ENCODE measurements around the gene OBSL1. TPM values are rescaled to one million over a fixed set of nuclear protein-coding genes. Genes with fewer than 3 reads are reported as not detected.

The OBSL1 gene
- total RNA-seq, 1 donor = 0.52 TPM

GRCh38 chr2:219539926-219540678 lies 31.2 kb downstream of the OBSL1 start:
- H3K4me3 ChIP-seq (ENCODE audit: low read length) = no peak overlapping the region
- peaks cover 21% of the 10 kb centered on the region for H3K27me3 ChIP-seq (ENCODE audit: insufficient read depth, low read length)
- peaks cover 32% of the 10 kb centered on the region for H3K4me1 ChIP-seq (ENCODE audit: insufficient read depth, low read length)
- no peaks in the 10 kb centered on the region for H3K9me3 ChIP-seq (ENCODE audit: low read depth, low read length)

GRCh38 chr2:219538956-219539788 lies 32.2 kb downstream of the OBSL1 start:
- Histone ChIP-seq H3K27me3 (ENCODE audit: insufficient read depth, low read length) (peaks cover 13% of the 10 kb centered on the region), H3K4me3 (ENCODE audit: low read length) (no peak overlapping the region), H3K4me1 (ENCODE audit: insufficient read depth, low read length) (peaks cover 28% of the 10 kb centered on the region), H3K9me3 (ENCODE audit: low read depth, low read length) (no peaks in the 10 kb centered on the region)

GRCh38 chr2:219538504-219538951 lies 32.8 kb downstream of the OBSL1 start:
- Histone ChIP-seq H3K27me3 (ENCODE audit: insufficient read depth, low read length) (peaks cover 12% of the 10 kb centered on the region), H3K4me1 (ENCODE audit: insufficient read depth, low read length) (peaks cover 22% of the 10 kb centered on the region), H3K4me3 (ENCODE audit: low read length) (no peak overlapping the region), H3K9me3 (ENCODE audit: low read depth, low read length) (no peaks in the 10 kb centered on the region)

- Histone ChIP-seq H3K4me1 (ENCODE audit: insufficient read depth, low read length) (peaks cover 16% of the 10 kb centered on the region), H3K4me3 (ENCODE audit: low read length) (no peak overlapping the region), H3K9me3 (ENCODE audit: low read depth, low read length) (no peaks in the 10 kb centered on the region), H3K27me3 (ENCODE audit: insufficient read depth, low read length) (peaks cover 11% of the 10 kb centered on the region)
Measured at GRCh38 chr2:219537657-219538488, 33.5 kb downstream of the OBSL1 start.

- H3K9me3 ChIP-seq (ENCODE audit: low read depth, low read length) = no peaks in the 10 kb centered on the region
- peaks cover 6% of the 10 kb centered on the region for H3K4me1 ChIP-seq (ENCODE audit: insufficient read depth, low read length)
Measured at GRCh38 chr2:219536967-219537366, 34.4 kb downstream of the OBSL1 start.

GRCh38 chr2:219536425-219536824 lies 34.9 kb downstream of the OBSL1 start:
- H3K4me1 ChIP-seq (ENCODE audit: insufficient read depth, low read length) = peaks cover 1% of the 10 kb centered on the region
- no peaks in the 10 kb centered on the region for H3K9me3 ChIP-seq (ENCODE audit: low read depth, low read length)
- no peaks in the 10 kb centered on the region for H3K27me3 ChIP-seq (ENCODE audit: insufficient read depth, low read length)
- H3K4me3 ChIP-seq (ENCODE audit: low read length) = no peak overlapping the region

More at GRCh38 chr2:219536967-219537366, 34.4 kb downstream of the OBSL1 start:
- H3K4me3 ChIP-seq (ENCODE audit: low read length) = no peak overlapping the region
- H3K27me3 ChIP-seq (ENCODE audit: insufficient read depth, low read length) = peaks cover 2% of the 10 kb centered on the region

GRCh38 chr2:219533930-219534661 lies 37.2 kb downstream of the OBSL1 start:
- no peaks in the 10 kb centered on the region for H3K9me3 ChIP-seq (ENCODE audit: low read depth, low read length)
- peaks cover 14% of the 10 kb centered on the region for H3K27me3 ChIP-seq (ENCODE audit: insufficient read depth, low read length)
- no peak overlapping the region for H3K4me3 ChIP-seq (ENCODE audit: low read length)
- no peaks in the 10 kb centered on the region for H3K4me1 ChIP-seq (ENCODE audit: insufficient read depth, low read length)

- Histone ChIP-seq H3K9me3 (ENCODE audit: low read depth, low read length) (no peaks in the 10 kb centered on the region), H3K27me3 (ENCODE audit: insufficient read depth, low read length) (peaks cover 21% of the 10 kb centered on the region), H3K4me1 (ENCODE audit: insufficient read depth, low read length) (no peaks in the 10 kb centered on the region), H3K4me3 (ENCODE audit: low read length) (no peak overlapping the region)
Measured at GRCh38 chr2:219532378-219532649, 39.0 kb downstream of the OBSL1 start.

GRCh38 chr2:219531639-219532377 lies 39.5 kb downstream of the OBSL1 start:
- Histone ChIP-seq H3K4me1 (ENCODE audit: insufficient read depth, low read length) (no peaks in the 10 kb centered on the region), H3K27me3 (ENCODE audit: insufficient read depth, low read length) (peaks cover 21% of the 10 kb centered on the region), H3K9me3 (ENCODE audit: low read depth, low read length) (no peaks in the 10 kb centered on the region), H3K4me3 (ENCODE audit: low read length) (no peak overlapping the region)

- H3K4me1 ChIP-seq (ENCODE audit: insufficient read depth, low read length) = no peaks in the 10 kb centered on the region
- H3K9me3 ChIP-seq (ENCODE audit: low read depth, low read length) = no peaks in the 10 kb centered on the region
- no peak overlapping the region for H3K4me3 ChIP-seq (ENCODE audit: low read length)
- H3K27me3 ChIP-seq (ENCODE audit: insufficient read depth, low read length) = peaks cover 25% of the 10 kb centered on the region
Measured at GRCh38 chr2:219530048-219530963, 41.0 kb downstream of the OBSL1 start.

GRCh38 chr2:219527472-219527871 lies 43.9 kb downstream of the OBSL1 start:
- no peaks in the 10 kb centered on the region for H3K9me3 ChIP-seq (ENCODE audit: low read depth, low read length)
- peaks cover 48% of the 10 kb centered on the region for H3K27me3 ChIP-seq (ENCODE audit: insufficient read depth, low read length)
- no peaks in the 10 kb centered on the region for H3K4me1 ChIP-seq (ENCODE audit: insufficient read depth, low read length)
- no peak overlapping the region for H3K4me3 ChIP-seq (ENCODE audit: low read length)

- Histone ChIP-seq H3K9me3 (ENCODE audit: low read depth, low read length) (no peaks in the 10 kb centered on the region), H3K4me3 (ENCODE audit: low read length) (no peak overlapping the region), H3K4me1 (ENCODE audit: insufficient read depth, low read length) (no peaks in the 10 kb centered on the region), H3K27me3 (ENCODE audit: insufficient read depth, low read length) (peaks cover 49% of the 10 kb centered on the region)
Measured at GRCh38 chr2:219527076-219527394, 44.3 kb downstream of the OBSL1 start.

- no peaks in the 10 kb centered on the region for H3K4me1 ChIP-seq (ENCODE audit: insufficient read depth, low read length)
- H3K4me3 ChIP-seq (ENCODE audit: low read length) = no peak overlapping the region
- peaks cover 55% of the 10 kb centered on the region for H3K27me3 ChIP-seq (ENCODE audit: insufficient read depth, low read length)
- no peaks in the 10 kb centered on the region for H3K9me3 ChIP-seq (ENCODE audit: low read depth, low read length)
Measured at GRCh38 chr2:219526320-219527075, 44.8 kb downstream of the OBSL1 start.
